K562 (cell line): ENCODE results near the gene NACC1. TPM values are rescaled to one million over a fixed set of nuclear protein-coding genes. Genes with fewer than 3 reads are reported as not detected.

Source experiments
- EP300 ChIP-seq: IDR thresholded peaks from 2 replicates; pipeline ENCODE4 v1.6.1; 2012; ENCODE audit warnings: low read length, improper control_type of control experiment
- ESRRB ChIP-seq: fragments of 250-450 bp; sonication (Bioruptor Pico); IDR thresholded peaks from 2 replicates; pipeline ENCODE4 v1.5.0; 2020; ENCODE audit warnings: mild to moderate bottlenecking, moderate library complexity, borderline replicate concordance
- HEY1 ChIP-seq: fragments of 250-450 bp; sonication (Bioruptor Pico); IDR thresholded peaks from 2 replicates; pipeline ENCODE4 v1.5.0; 2020; ENCODE audit warnings: mild to moderate bottlenecking, moderate library complexity, borderline replicate concordance
- MTA1 ChIP-seq: fragments of 450-650 bp; IDR thresholded peaks from 2 replicates; pipeline ENCODE4 v1.6.1; 2017; ENCODE audit warnings: borderline replicate concordance
- MYBL2 ChIP-seq, 2 experiments: fragments of 450-650 bp in 1 of 2; sonication (generic) in 1 of 2; formaldehyde crosslinking in 1 of 2; IDR thresholded peaks; 2 replicates each; pipeline versions ENCODE4 v1.6.1 to v1.8.1; 2017 to 2022; ENCODE audit warnings: borderline replicate concordance in 1 of 2, inconsistent platforms in 1 of 2, low read depth in 1 of 2, mild to moderate bottlenecking in 1 of 2, missing genetic modification reagents in 1 of 2, moderate library complexity in 1 of 2
- NEUROD1 ChIP-seq: fragments of 150-350 bp; IDR thresholded peaks from 2 replicates; pipeline ENCODE4 v1.6.1; 2014; ENCODE audit warnings: borderline replicate concordance, low read length, low read depth; ENCODE audit not compliant: partially characterized antibody
- NFRKB ChIP-seq: fragments of 450-650 bp; IDR thresholded peaks from 2 replicates; pipeline ENCODE4 v1.6.1; 2016; ENCODE audit warnings: low read depth
- OTX1 ChIP-seq: fragments of 450-650 bp; formaldehyde crosslinking; IDR thresholded peaks from 2 replicates; pipeline ENCODE4 v1.4.0; 2022; ENCODE audit warnings: mild to moderate bottlenecking
- RUNX1 ChIP-seq: sonication (generic); IDR thresholded peaks from 2 replicates; pipeline ENCODE4 v1.6.1; 2016; ENCODE audit warnings: antibody characterized with exemption, low read depth
- SUPT5H ChIP-seq: fragments of 450-650 bp; IDR thresholded peaks from 2 replicates; pipeline ENCODE4 v1.6.1; 2016
- ZFPM2 ChIP-seq: fragments of 250-450 bp; sonication (Bioruptor Pico); IDR thresholded peaks from 2 replicates; pipeline ENCODE4 v1.5.1; 2022; ENCODE audit warnings: mild to moderate bottlenecking
- ZNF431 ChIP-seq: sonication (generic); formaldehyde crosslinking; IDR thresholded peaks from 2 replicates; pipeline ENCODE4 v1.8.0; 2022; ENCODE audit warnings: mild to moderate bottlenecking, missing genetic modification reagents
- polyA plus RNA-seq, 8 experiments: library from polyadenylated mRNA; depleted of rRNA in 4 of 8; stranded (reverse) in 5 of 8; unstranded in 3 of 8; fragments of >200 nt; fragmentation: Nextera tagmentation in 2 of 8; fragmentation: Illumina TruSeq in 1 of 8; extraction: Ambion mirVana in 2 of 8; extraction: Trizol in 1 of 8; gene quantifications; 2 replicates each; pipeline versions ENCODE4 v1.2.1 to v1.2.3, GENCODE V29; 2011 to 2014; ENCODE audit warnings: inconsistent platforms in 1 of 8, missing spikeins in 1 of 8
- total RNA-seq, 7 experiments: library from RNA; depleted of rRNA in 6 of 7; stranded (reverse); fragments of >200 nt in 6 of 7; fragmentation: Illumina TruSeq in 2 of 7; extraction: Trizol in 2 of 7; gene quantifications; 2 replicates each; pipeline versions ENCODE4 v1.2.1 to v1.2.3, GENCODE V29; 2011 to 2021; ENCODE audit warnings: low replicate concordance in 1 of 7
- TF ChIP-seq, protein P1 (sequence below): fragments of 450-650 bp; IDR thresholded peaks from 2 replicates; pipeline ENCODE4 v1.6.1; 2018; ENCODE audit warnings: mild to moderate bottlenecking, low read depth; ENCODE audit not compliant: partially characterized antibody
- TF ChIP-seq, protein P2 (sequence below), 2 experiments: fragments of 450-650 bp in 1 of 2; sonication (generic) in 1 of 2; formaldehyde crosslinking; conservative IDR thresholded peaks; 2 replicates each; pipeline versions ENCODE4 v1.4.0 to v1.8.1; 2020 to 2022; ENCODE audit warnings: mild to moderate bottlenecking in 1 of 2, missing genetic modification reagents in 1 of 2
- TF ChIP-seq, protein P3 (sequence below): fragments of 450-650 bp; IDR thresholded peaks from 2 replicates; pipeline ENCODE4 v1.7.0; 2016; ENCODE audit warnings: borderline replicate concordance
- TF ChIP-seq, protein P4 (sequence below), 2 experiments: fragments of 450-650 bp in 1 of 2; sonication (generic) in 1 of 2; formaldehyde crosslinking in 1 of 2; IDR thresholded peaks in 1 of 2; conservative IDR thresholded peaks in 1 of 2; 2 replicates each; pipeline versions ENCODE4 v1.6.1 to v1.8.1; 2016 to 2023; ENCODE audit warnings: mild to moderate bottlenecking in 2 of 2, moderate library complexity in 2 of 2, inconsistent platforms in 1 of 2, missing genetic modification reagents in 1 of 2
- TF ChIP-seq, protein P5 (sequence below): sonication (generic); formaldehyde crosslinking; IDR thresholded peaks from 2 replicates; pipeline ENCODE4 v1.8.1; 2023; ENCODE audit warnings: missing genetic modification reagents, mild to moderate bottlenecking, borderline replicate concordance

Gene NACC1
- total and polyA plus RNA-seq, 9 of the 15 experiments (the other 6 are each of a cell fraction or from before 2014, with no cell fraction given): 0.04 to 96.6 (median 25.8) TPM

DNA sequence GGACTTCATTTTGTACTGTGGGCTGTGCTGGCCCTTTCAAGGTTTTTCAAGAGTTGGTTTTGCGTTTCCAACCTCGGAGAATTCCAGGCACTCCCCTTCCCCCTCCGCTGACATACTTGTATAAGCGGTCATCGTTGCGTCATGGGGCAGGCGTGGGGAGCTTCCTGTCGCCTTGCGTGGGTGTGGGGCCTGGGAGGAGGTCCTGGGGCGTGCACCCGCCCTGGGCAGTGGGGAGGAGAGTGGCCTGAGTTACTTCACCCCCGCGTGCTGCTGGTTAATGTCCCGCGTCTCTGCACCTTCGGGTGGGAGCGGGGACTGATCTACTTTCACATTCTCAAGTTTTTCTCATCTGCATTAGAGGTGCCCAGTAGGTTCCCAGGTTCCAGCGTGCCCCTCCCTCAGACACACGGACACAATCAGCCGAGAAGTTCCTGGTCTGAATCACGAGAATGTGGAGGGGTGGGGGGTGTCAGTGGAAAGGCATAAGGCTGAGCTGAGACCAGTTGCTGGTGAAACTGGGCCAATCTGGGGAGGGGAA lies 36.2 kb downstream of the NACC1 start (continued):
- TF ChIP-seq MTA1 (peak; percentile 70; the same call in 1 of the 2 replicates), EP300 (no peak), HEY1 (no peak), OTX1 (CRISPR knock-in tag) (0 out of 2 replicates have a peak, but pooled peaks have one; percentile 1), ZNF431 (CRISPR knock-in tag) (no peak; the same call in 1 of the 2 replicates), SUPT5H (peak; percentile 71), NEUROD1 (no peak), NFRKB (no peak), RUNX1 (no peak), ESRRB (CRISPR knock-in tag) (no peak), ZFPM2 (CRISPR knock-in tag) (no peak), MYBL2 (IDR thresholded peaks at IDR 0.05; ENCODE audit: low read depth) (no peak), MYBL2 (CRISPR knock-in tag; IDR thresholded peaks at IDR 0.05; ENCODE audit: borderline replicate concordance) (no peak)
- TF ChIP-seq, protein P1, sequence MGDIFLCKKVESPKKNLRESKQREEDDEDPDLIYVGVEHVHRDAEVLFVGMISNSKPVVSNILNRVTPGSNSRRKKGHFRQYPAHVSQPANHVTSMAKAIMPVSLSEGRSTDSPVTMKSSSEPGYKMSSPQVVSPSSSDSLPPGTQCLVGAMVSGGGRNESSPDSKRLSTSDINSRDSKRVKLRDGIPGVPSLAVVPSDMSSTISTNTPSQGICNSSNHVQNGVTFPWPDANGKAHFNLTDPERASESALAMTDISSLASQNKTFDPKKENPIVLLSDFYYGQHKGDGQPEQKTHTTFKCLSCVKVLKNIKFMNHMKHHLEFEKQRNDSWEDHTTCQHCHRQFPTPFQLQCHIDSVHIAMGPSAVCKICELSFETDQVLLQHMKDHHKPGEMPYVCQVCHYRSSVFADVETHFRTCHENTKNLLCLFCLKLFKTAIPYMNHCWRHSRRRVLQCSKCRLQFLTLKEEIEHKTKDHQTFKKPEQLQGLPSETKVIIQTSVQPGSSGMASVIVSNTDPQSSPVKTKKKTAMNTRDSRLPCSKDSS: no peak
- TF ChIP-seq, protein P2, sequence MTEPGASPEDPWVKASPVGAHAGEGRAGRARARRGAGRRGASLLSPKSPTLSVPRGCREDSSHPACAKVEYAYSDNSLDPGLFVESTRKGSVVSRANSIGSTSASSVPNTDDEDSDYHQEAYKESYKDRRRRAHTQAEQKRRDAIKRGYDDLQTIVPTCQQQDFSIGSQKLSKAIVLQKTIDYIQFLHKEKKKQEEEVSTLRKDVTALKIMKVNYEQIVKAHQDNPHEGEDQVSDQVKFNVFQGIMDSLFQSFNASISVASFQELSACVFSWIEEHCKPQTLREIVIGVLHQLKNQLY (CRISPR knock-in tag; conservative IDR thresholded peaks at IDR 0.05): no peak
- TF ChIP-seq, protein P3, sequence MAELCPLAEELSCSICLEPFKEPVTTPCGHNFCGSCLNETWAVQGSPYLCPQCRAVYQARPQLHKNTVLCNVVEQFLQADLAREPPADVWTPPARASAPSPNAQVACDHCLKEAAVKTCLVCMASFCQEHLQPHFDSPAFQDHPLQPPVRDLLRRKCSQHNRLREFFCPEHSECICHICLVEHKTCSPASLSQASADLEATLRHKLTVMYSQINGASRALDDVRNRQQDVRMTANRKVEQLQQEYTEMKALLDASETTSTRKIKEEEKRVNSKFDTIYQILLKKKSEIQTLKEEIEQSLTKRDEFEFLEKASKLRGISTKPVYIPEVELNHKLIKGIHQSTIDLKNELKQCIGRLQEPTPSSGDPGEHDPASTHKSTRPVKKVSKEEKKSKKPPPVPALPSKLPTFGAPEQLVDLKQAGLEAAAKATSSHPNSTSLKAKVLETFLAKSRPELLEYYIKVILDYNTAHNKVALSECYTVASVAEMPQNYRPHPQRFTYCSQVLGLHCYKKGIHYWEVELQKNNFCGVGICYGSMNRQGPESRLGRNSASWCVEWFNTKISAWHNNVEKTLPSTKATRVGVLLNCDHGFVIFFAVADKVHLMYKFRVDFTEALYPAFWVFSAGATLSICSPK: no peak
- TF ChIP-seq, protein P4, sequence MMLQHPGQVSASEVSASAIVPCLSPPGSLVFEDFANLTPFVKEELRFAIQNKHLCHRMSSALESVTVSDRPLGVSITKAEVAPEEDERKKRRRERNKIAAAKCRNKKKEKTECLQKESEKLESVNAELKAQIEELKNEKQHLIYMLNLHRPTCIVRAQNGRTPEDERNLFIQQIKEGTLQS (IDR thresholded peaks at IDR 0.05): peak; percentile 93
- TF ChIP-seq, protein P4 (CRISPR knock-in tag; conservative IDR thresholded peaks at IDR 0.05): peak; percentile 56; the same call in 1 of the 2 replicates
- TF ChIP-seq, protein P5, sequence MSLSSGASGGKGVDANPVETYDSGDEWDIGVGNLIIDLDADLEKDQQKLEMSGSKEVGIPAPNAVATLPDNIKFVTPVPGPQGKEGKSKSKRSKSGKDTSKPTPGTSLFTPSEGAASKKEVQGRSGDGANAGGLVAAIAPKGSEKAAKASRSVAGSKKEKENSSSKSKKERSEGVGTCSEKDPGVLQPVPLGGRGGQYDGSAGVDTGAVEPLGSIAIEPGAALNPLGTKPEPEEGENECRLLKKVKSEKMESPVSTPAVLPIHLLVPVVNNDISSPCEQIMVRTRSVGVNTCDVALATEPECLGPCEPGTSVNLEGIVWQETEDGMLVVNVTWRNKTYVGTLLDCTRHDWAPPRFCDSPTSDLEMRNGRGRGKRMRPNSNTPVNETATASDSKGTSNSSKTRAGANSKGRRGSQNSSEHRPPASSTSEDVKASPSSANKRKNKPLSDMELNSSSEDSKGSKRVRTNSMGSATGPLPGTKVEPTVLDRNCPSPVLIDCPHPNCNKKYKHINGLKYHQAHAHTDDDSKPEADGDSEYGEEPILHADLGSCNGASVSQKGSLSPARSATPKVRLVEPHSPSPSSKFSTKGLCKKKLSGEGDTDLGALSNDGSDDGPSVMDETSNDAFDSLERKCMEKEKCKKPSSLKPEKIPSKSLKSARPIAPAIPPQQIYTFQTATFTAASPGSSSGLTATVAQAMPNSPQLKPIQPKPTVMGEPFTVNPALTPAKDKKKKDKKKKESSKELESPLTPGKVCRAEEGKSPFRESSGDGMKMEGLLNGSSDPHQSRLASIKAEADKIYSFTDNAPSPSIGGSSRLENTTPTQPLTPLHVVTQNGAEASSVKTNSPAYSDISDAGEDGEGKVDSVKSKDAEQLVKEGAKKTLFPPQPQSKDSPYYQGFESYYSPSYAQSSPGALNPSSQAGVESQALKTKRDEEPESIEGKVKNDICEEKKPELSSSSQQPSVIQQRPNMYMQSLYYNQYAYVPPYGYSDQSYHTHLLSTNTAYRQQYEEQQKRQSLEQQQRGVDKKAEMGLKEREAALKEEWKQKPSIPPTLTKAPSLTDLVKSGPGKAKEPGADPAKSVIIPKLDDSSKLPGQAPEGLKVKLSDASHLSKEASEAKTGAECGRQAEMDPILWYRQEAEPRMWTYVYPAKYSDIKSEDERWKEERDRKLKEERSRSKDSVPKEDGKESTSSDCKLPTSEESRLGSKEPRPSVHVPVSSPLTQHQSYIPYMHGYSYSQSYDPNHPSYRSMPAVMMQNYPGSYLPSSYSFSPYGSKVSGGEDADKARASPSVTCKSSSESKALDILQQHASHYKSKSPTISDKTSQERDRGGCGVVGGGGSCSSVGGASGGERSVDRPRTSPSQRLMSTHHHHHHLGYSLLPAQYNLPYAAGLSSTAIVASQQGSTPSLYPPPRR (CRISPR knock-in tag): no peak; the same call in 1 of the 2 replicates
